Small intestine (tissue), 7 donors: Measurements from ENCODE around the gene GBP5. TPM values are rescaled to one million over a fixed set of nuclear protein-coding genes. Genes with fewer than 3 reads are reported as not detected.
A peak's percentile ranks its signal among the peaks of the same experiment; 100 is the strongest.

ENCODE experiments used
- DNase-seq, 2 donors: peaks; one replicate each; pipeline versions ENCODE4 v3.0.0 to v3.0.0-alpha.2; 2013
- FAIRE-seq: peaks from 2 replicates; lab custom pipeline; 2012; peaks lifted over from hg19 to GRCh38; lab: Jason Lieb, UNC
- H3K27ac ChIP-seq, 3 donors: one replicate each; pipeline ENCODE4 v1.5.1; 2013; ENCODE audit warnings: low read length in 2 of 3, mild to moderate bottlenecking in 2 of 3, control low read depth in 1 of 3, inconsistent platforms in 1 of 3, low read depth in 1 of 3, moderate library complexity in 1 of 3
- H3K27me3 ChIP-seq, 3 donors: one replicate each; pipeline ENCODE4 v1.6.1; 2013; ENCODE audit warnings: low read length in 3 of 3, inconsistent platforms in 1 of 3; ENCODE audit not compliant: control insufficient read depth in 3 of 3, insufficient read depth in 3 of 3
- H3K36me3 ChIP-seq, 3 donors: one replicate each; pipeline ENCODE4 v1.6.1; 2013; ENCODE audit warnings: low read length in 3 of 3, inconsistent platforms in 1 of 3, low read depth in 1 of 3, mild to moderate bottlenecking in 1 of 3, moderate library complexity in 1 of 3; ENCODE audit not compliant: control insufficient read depth in 3 of 3, insufficient read depth in 2 of 3
- H3K4me1 ChIP-seq, 3 donors: one replicate each; pipeline ENCODE4 v1.6.1; 2013; ENCODE audit warnings: low read length in 2 of 3, inconsistent platforms in 1 of 3, low read depth in 1 of 3, mild to moderate bottlenecking in 1 of 3, moderate library complexity in 1 of 3; ENCODE audit not compliant: control insufficient read depth in 3 of 3, insufficient read depth in 2 of 3
- H3K4me3 ChIP-seq, 3 donors: one replicate each; pipeline ENCODE4 v1.5.1; 2013; ENCODE audit warnings: low read length in 3 of 3, control low read depth in 1 of 3, inconsistent platforms in 1 of 3, low read depth in 1 of 3, mild to moderate bottlenecking in 1 of 3, moderate library complexity in 1 of 3
- H3K9me3 ChIP-seq, 2 donors: one replicate each; pipeline ENCODE4 v1.6.1; 2013; ENCODE audit warnings: low read depth in 1 of 2, low read length in 1 of 2; ENCODE audit not compliant: control insufficient read depth in 2 of 2, insufficient read depth in 1 of 2
- WGBS, 3 donors: extraction: QIAGEN DNeasy Blood & Tissue Kit; methylation state at CpG; one replicate each; pipeline ENCODE4 v1.1.7; 2013; 5-methylcytosine and 5-hydroxymethylcytosine counted together
- polyA plus RNA-seq, 4 donors: library from polyadenylated mRNA; stranded (reverse) in 3 of 4; unstranded in 1 of 4; fragments of 200-250 nt in 3 of 4; fragments of 120-200 nt in 1 of 4; gene quantifications; one replicate each; pipeline versions ENCODE4 v1.2.1 to v1.2.3, GENCODE V29; 2013
- donor health status: healthy with polysubstance abuse.
- donor health status: control.
- donor health status: control.
- donor health status: Bipolar disorder and iron deficiency.
- donor health status: healthy.

GBP5 gene
- polyA plus RNA-seq, 4 donors = 0.67 to 3.8 (median 1.8) TPM

DNA sequence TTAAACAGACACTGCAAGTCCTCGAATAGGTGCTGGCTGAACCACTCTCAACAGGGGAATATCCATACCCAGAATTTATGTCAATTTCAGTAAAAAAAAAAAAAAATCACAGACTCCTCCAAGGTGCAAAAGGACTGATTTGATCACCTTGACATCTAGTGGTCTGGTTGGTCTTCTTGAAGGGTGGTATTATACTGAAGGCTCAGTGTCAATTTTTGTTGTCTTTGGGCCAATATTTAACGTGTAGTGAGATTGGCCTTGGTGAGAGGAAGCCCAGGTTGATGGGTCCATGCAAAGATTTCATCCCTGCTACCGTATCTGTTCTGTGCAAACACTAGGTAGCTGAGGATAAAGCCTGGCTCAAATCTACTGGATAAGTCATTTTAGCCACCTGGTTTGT is 4.0 kb upstream of the GBP5 start:
- WGBS, 3 donors = 45 to 68% (median 60%) methylated on average over 3 of the region's 3 CpGs
- Histone ChIP-seq H3K9me3 (no peaks in the 10 kb centered on the region), H3K36me3 (no peaks in the 10 kb centered on the region), H3K4me3 (no peak overlapping the region), H3K27ac (no peak overlapping the region), H3K27me3 (no peaks in the 10 kb centered on the region), H3K4me1 (no peaks in the 10 kb centered on the region)
- DNase-seq = no peak
- no peak for FAIRE-seq

DNA sequence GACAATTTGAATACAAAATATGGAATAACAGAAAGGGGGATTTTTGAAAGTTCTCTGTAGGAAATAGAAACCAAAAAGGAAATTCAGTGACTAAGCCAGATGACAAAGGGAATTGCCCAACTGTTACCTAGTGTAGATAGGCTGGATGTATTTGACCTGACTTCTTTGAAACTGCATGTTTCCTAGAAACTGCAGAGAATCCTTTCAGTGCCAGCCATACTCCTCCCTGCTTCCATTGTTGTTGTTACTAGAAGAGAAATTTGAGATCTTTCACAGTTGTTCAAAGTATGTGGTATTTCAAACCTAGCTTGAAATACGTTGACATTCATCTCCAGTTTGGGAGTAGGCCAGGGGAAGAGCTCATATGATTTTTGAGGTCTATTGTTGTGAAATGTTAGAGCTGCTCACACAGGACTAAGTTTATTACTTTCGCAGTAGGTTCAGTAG is 1.8 kb upstream of the GBP5 start:
- H3K9me3 ChIP-seq = no peaks in the 10 kb centered on the region
- 49 to 68% (median 56%) methylated on average over 2 of the region's 2 CpGs for WGBS, 3 donors
- no peaks in the 10 kb centered on the region for H3K4me1 ChIP-seq
- no peak for DNase-seq
- no peaks in the 10 kb centered on the region for H3K27me3 ChIP-seq
- H3K4me3 ChIP-seq = no peak overlapping the region
- FAIRE-seq = no peak
- H3K36me3 ChIP-seq = no peaks in the 10 kb centered on the region
- peak overlapping the region in 2 of 3 donors; percentile 55 to 84 for H3K27ac ChIP-seq

DNA sequence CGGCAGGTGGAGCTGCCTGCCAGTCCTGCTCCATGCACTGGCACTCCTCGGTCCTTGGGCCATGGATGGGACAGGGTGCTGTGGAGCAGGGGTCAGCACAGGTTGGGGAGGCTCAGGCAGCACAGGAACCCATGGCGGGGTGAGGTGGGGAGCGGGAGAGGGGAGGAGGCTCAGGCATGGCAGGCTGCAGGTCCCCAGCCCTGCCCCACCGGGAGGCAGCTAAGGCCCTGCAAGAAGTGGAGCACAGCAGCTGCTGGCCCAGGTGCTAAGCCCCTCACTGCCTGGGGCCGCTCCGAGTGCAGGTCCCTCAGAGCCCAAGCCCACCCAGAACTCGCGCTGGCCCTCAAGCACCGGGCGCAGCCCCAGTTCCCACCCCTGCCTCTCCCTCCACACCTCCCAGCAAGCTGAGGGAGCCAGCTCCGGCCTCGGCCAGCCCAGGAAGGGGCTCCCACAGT is 691 bp upstream of the GBP5 start:
- H3K27ac ChIP-seq = peak overlapping the region in 1 of 3 donors; percentile 45
- H3K4me3 ChIP-seq = no peak overlapping the region
- no peak for FAIRE-seq
- DNase-seq = no peak
- WGBS, 3 donors = 89 to 91% (median 90%) methylated on average over 10 to 13 of the region's 13 CpGs
- H3K9me3 ChIP-seq = no peaks in the 10 kb centered on the region
- H3K36me3 ChIP-seq = no peaks in the 10 kb centered on the region
- H3K27me3 ChIP-seq = no peaks in the 10 kb centered on the region
- H3K4me1 ChIP-seq = no peaks in the 10 kb centered on the region

DNA sequence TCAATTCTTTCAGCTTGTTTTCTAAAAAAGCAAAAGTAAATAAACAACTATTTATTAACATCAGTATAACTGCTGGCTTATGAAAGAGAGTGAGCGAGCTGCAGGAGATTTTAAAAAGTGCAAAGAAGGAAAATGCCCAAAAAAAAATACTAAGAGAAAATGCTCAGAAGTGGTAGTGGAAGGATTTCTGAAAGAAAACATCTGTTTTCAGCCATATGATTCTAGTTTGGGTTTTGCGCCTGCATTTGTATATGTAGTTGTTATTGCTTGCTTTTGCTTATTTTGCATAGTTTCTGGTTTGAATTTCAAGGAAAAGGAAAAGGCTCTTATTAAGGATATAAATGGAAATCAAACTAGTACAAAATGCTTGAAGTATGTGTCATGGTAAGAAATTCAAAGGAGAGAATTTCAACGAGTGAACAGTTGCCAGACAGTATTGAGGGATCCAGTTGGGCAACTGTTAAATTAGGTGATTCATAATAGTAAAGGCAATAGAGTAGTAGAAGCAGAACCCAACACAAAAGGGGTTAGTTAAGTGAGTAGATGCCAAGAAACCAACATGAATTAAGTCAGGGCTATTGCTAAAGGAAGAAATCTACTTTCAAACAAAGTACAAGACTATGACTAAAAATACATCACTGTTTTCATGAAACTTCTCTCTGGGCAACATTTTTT is 1.2 kb downstream of the GBP5 start:
- WGBS, 3 donors = 58 to 79% (median 64%) methylated on average over 3 of the region's 3 CpGs
- Histone ChIP-seq H3K4me1 (no peaks in the 10 kb centered on the region), H3K27me3 (peaks cover 0 to 2% (median 0%) of the 10 kb centered on the region in 3 donors), H3K36me3 (no peaks in the 10 kb centered on the region), H3K4me3 (peak overlapping the region in 2 of 3 donors; percentile 11 to 36), H3K27ac (no peak overlapping the region), H3K9me3 (no peaks in the 10 kb centered on the region)
- DNase-seq = no peak
- no peak for FAIRE-seq

DNA sequence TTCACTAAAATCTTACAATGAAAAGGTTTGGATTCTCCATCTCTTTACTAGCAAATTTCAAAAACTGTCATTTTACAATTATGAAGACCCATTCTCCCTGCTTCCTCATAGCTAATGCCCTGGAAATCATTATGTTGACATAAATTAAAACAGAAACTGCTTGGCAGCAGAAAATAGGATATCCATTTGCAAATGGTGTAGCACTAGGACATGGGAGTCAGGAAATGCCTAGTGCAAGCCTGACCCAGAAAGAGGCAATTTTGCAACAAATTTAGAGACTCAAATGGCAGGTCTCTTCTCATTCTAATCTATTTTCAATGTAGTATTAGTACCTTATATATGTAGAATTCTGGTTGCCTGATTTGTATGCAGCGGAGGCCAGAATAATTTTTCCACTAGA is 2.2 kb downstream of the GBP5 start:
- no peak overlapping the region for H3K27ac ChIP-seq
- no peak overlapping the region for H3K4me3 ChIP-seq
- FAIRE-seq (no peak), DNase-seq (no peak)
- H3K4me1 ChIP-seq = no peaks in the 10 kb centered on the region
- H3K27me3 ChIP-seq = peaks cover 0 to 2% (median 0%) of the 10 kb centered on the region in 3 donors
- 90 to 97% (median 91%) methylated on average over 1 of the region's 1 CpG for WGBS, 3 donors
- no peaks in the 10 kb centered on the region for H3K36me3 ChIP-seq
- no peaks in the 10 kb centered on the region for H3K9me3 ChIP-seq

DNA sequence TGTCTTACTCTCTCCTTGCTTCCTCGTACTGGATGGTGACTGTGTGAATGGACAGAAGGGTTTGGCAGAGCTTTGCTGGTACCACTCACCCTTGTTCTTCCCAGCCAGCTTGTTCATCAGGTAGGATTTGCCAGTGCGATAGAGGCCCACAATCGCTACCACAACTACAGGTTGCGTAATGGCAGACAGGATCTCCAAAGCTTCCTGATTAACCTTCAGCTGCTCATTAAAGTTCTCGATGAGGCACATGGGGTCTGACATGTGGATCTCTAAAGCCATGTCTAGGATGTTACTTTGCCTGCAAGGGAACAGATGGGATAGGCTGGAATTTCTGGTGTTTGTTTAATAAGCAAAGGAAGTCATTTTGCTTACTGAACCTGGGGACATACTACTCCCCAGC is 3.4 kb downstream of the GBP5 start:
- Histone ChIP-seq H3K27me3 (peaks cover 0 to 2% (median 0%) of the 10 kb centered on the region in 3 donors), H3K4me3 (no peak overlapping the region), H3K27ac (no peak overlapping the region), H3K4me1 (no peaks in the 10 kb centered on the region), H3K36me3 (no peaks in the 10 kb centered on the region), H3K9me3 (no peaks in the 10 kb centered on the region)
- no peak for DNase-seq
- no peak for FAIRE-seq
- 84 to 89% (median 85%) methylated on average over 5 of the region's 5 CpGs for WGBS, 3 donors

DNA sequence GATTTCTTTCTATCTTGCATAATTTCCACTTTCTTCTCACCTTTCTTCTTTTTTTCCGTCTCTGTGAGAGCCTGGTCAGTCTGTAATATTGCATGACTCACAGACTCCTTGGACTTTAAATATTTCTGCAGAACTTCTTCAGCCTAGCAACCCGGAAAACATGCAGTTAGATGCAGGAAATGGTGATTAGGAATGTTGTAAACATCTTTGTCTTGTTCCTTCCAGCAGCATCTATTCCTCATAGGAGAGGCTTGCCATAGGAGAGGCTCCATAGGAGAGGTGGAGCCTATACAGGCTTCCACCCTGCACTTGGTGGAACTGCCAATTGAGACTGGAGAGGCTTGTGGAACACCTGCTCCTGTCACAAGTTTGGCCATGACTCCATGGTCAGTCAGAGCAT is 10.0 kb downstream of the GBP5 start:
- FAIRE-seq = no peak
- peak overlapping the region in 2 of 3 donors; percentile 15 to 46 for H3K27ac ChIP-seq
- H3K36me3 ChIP-seq = no peaks in the 10 kb centered on the region
- H3K4me1 ChIP-seq = peaks cover 0 to 6% (median 0%) of the 10 kb centered on the region in 3 donors
- DNase-seq = no peak
- no peaks in the 10 kb centered on the region for H3K9me3 ChIP-seq
- H3K4me3 ChIP-seq = no peak overlapping the region
- WGBS, 3 donors = 32 to 46% (median 44%) methylated on average over 2 of the region's 2 CpGs
- H3K27me3 ChIP-seq = peaks cover 0 to 7% (median 0%) of the 10 kb centered on the region in 3 donors

DNA sequence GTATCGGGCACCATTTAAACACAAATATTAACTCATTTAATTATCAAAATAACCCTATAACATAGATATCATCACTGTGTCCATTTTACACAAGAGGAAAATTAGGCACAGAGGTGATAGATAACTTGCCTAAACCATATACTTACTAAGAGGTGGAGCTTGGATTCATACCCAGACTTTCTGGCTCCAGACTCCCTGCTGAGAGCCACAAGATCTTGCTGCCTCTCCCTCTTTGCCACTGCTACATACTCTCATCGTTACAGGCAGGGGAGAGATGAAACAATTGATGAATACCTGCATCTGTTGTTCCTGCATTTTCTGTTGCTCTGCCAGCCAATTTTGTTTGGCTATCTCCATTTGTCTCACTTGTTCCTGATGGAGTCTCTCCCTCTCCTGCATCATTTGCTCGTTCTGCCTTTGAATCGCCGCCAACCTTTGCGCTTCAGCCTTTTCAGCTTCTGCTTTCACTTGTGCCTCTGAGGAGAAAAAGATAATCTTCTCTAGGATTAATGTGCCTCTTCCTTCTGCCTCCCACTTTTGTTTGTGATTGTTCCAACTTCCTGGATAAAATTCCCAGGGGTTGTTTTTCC is 10.6 kb downstream of the GBP5 start:
- H3K4me1 ChIP-seq = peaks cover 0 to 6% (median 0%) of the 10 kb centered on the region in 3 donors
- H3K27me3 ChIP-seq = peaks cover 0 to 6% (median 0%) of the 10 kb centered on the region in 3 donors
- H3K4me3 ChIP-seq = no peak overlapping the region
- no peaks in the 10 kb centered on the region for H3K36me3 ChIP-seq
- WGBS, 3 donors = 32 to 53% (median 39%) methylated on average over 6 of the region's 6 CpGs
- DNase-seq = no peak
- H3K27ac ChIP-seq = peak overlapping the region in 1 of 3 donors; percentile 51
- no peak for FAIRE-seq
- no peaks in the 10 kb centered on the region for H3K9me3 ChIP-seq
